ENCODE measurements around the gene NEGR1. TPM values are rescaled to one million over a fixed set of nuclear protein-coding genes. Genes with fewer than 3 reads are reported as not detected.

NEGR1 gene
- total and polyA plus RNA-seq, 2 experiments from 2014 or later, result 0.57 to 0.94 TPM

DNA sequence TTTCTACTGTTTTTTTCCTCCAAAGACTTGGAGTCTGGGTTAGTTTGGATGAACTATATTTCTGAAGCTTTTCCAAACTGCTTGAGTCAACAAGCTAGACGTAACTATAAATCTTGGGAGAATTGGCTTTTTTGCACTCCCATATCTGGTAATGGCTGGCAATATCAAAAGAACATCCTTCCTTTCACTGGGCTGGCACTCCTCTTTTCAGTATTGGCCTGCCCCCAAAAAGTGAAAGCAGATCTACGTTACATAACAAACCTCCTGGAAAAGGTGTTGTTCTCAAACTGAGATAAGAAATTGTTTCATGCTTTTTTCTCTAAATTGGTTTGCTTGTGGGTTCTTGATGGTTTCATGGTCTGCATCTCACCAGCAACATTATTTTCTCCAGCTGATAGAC is 499.3 kb downstream of the NEGR1 start:
- H3K36me3 ChIP-seq (ENCODE audit: insufficient read depth), result no peaks in the 10 kb centered on the region
- ATAC-seq (no peak), DNase-seq (ENCODE audit: low spot score) (no peak)
- H3K79me2 ChIP-seq (replicated peaks; ENCODE audit: insufficient read depth), result no peaks in the 10 kb centered on the region
- no peak overlapping the region for H2AFZ ChIP-seq
- H3K4me3 ChIP-seq, result no peak overlapping the region
- no peak overlapping the region for H3K27ac Mint-ChIP-seq
- H3K4me3 Mint-ChIP-seq, result no peak overlapping the region
- no peaks in the 10 kb centered on the region for H3K9me2 ChIP-seq (ENCODE audit: insufficient read depth)
- no peak overlapping the region for H3K4me2 ChIP-seq
- peaks cover 18% of the 10 kb centered on the region for H3K4me1 ChIP-seq (ENCODE audit: insufficient read depth)
- TF ChIP-seq, protein P1, sequence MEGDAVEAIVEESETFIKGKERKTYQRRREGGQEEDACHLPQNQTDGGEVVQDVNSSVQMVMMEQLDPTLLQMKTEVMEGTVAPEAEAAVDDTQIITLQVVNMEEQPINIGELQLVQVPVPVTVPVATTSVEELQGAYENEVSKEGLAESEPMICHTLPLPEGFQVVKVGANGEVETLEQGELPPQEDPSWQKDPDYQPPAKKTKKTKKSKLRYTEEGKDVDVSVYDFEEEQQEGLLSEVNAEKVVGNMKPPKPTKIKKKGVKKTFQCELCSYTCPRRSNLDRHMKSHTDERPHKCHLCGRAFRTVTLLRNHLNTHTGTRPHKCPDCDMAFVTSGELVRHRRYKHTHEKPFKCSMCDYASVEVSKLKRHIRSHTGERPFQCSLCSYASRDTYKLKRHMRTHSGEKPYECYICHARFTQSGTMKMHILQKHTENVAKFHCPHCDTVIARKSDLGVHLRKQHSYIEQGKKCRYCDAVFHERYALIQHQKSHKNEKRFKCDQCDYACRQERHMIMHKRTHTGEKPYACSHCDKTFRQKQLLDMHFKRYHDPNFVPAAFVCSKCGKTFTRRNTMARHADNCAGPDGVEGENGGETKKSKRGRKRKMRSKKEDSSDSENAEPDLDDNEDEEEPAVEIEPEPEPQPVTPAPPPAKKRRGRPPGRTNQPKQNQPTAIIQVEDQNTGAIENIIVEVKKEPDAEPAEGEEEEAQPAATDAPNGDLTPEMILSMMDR (conservative IDR thresholded peaks at IDR 0.05; ENCODE audit: low read depth in 2 of 2), result no peak
- TF ChIP-seq, protein P2, sequence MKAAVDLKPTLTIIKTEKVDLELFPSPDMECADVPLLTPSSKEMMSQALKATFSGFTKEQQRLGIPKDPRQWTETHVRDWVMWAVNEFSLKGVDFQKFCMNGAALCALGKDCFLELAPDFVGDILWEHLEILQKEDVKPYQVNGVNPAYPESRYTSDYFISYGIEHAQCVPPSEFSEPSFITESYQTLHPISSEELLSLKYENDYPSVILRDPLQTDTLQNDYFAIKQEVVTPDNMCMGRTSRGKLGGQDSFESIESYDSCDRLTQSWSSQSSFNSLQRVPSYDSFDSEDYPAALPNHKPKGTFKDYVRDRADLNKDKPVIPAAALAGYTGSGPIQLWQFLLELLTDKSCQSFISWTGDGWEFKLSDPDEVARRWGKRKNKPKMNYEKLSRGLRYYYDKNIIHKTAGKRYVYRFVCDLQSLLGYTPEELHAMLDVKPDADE (IDR thresholded peaks at IDR 0.05), result no peak
- no peaks in the 10 kb centered on the region for H4K20me1 ChIP-seq (replicated peaks; ENCODE audit: insufficient read depth)
- H3K27ac ChIP-seq (ENCODE audit: low read depth), result no peak overlapping the region
- H3K9me3 Mint-ChIP-seq, result no peaks in the 10 kb centered on the region
- no peaks in the 10 kb centered on the region for H3F3A ChIP-seq (replicated peaks; ENCODE audit: low read depth)
- H3K27me3 Mint-ChIP-seq (ENCODE audit: insufficient read depth, low read depth, poor library complexity), result peaks cover 2% of the 10 kb centered on the region
- no peaks in the 10 kb centered on the region for H3K27me3 ChIP-seq (ENCODE audit: insufficient read depth)
- no peaks in the 10 kb centered on the region for H3K36me3 Mint-ChIP-seq (ENCODE audit: low read depth)
- H3K4me1 Mint-ChIP-seq, result peaks cover 11% of the 10 kb centered on the region

DNA sequence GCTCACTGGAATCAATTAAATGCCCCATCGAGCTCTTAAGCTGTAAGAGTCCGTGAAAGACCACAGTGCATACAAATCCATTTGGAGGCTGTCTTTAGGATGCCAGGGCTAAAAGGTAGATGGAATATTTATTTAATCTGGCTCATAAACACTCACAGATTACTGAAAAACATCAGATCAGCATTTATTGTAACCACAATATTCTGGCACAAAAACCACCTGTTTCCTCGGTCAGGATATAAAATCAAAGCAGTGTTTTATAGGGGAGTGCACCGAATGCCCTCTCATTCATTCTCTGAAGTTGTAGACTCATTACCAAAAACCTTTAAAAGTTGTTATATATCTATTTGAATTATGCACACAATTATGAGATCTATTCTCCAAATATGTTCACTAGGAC is 500.9 kb downstream of the NEGR1 start:
- peaks cover 2% of the 10 kb centered on the region for H3K27me3 Mint-ChIP-seq (ENCODE audit: insufficient read depth, low read depth, poor library complexity)
- H3K4me2 ChIP-seq, result no peak overlapping the region
- no peaks in the 10 kb centered on the region for H3K79me2 ChIP-seq (replicated peaks; ENCODE audit: insufficient read depth)
- no peak overlapping the region for H3K4me3 Mint-ChIP-seq
- H4K20me1 ChIP-seq (replicated peaks; ENCODE audit: insufficient read depth), result no peaks in the 10 kb centered on the region
- H2AFZ ChIP-seq, result no peak overlapping the region
- peaks cover 18% of the 10 kb centered on the region for H3K4me1 ChIP-seq (ENCODE audit: insufficient read depth)
- ATAC-seq (no peak), DNase-seq (ENCODE audit: low spot score) (no peak)
- peaks cover 11% of the 10 kb centered on the region for H3K4me1 Mint-ChIP-seq
- H3K9me3 Mint-ChIP-seq, result no peaks in the 10 kb centered on the region
- H3K9me2 ChIP-seq (ENCODE audit: insufficient read depth), result no peaks in the 10 kb centered on the region
- H3K36me3 ChIP-seq (ENCODE audit: insufficient read depth), result no peaks in the 10 kb centered on the region
- H3K27me3 ChIP-seq (ENCODE audit: insufficient read depth), result no peaks in the 10 kb centered on the region
- TF ChIP-seq ZNF331 (CRISPR knock-in tag; IDR thresholded peaks at IDR 0.05; ENCODE audit: low read depth) (no peak), EZH2 (IDR thresholded peaks at IDR 0.05; ENCODE audit: low read depth, unreplicated experiment) (no peak)
- TF ChIP-seq, protein P2 (IDR thresholded peaks at IDR 0.05), result no peak
- no peak overlapping the region for H3K27ac ChIP-seq (ENCODE audit: low read depth)
- no peaks in the 10 kb centered on the region for H3F3A ChIP-seq (replicated peaks; ENCODE audit: low read depth)
- H3K4me3 ChIP-seq, result no peak overlapping the region
- no peak overlapping the region for H3K27ac Mint-ChIP-seq
- no peaks in the 10 kb centered on the region for H3K36me3 Mint-ChIP-seq (ENCODE audit: low read depth)

DNA sequence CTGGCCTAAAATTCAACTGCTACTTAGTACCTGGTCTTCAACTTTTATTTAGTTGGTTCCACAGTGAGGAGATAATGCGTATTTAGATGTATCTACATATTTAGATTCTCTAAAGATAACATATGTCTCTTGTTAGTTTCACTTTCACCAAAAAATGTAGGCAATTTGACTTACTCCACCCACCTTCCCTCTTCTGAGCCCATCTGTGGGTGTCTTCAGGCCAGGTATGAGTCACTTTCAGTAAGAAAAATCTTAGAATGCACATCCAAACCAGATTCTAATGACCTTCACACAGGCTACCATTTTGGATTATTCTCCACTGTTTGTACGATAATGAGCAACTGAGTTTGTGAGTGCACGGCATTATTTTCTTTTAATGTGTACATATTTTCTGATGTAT is 501.7 kb downstream of the NEGR1 start:
- H3K27ac Mint-ChIP-seq, result peak overlapping the region; percentile 86
- no peak for DNase-seq (ENCODE audit: low spot score)
- TF ChIP-seq, protein P3, sequence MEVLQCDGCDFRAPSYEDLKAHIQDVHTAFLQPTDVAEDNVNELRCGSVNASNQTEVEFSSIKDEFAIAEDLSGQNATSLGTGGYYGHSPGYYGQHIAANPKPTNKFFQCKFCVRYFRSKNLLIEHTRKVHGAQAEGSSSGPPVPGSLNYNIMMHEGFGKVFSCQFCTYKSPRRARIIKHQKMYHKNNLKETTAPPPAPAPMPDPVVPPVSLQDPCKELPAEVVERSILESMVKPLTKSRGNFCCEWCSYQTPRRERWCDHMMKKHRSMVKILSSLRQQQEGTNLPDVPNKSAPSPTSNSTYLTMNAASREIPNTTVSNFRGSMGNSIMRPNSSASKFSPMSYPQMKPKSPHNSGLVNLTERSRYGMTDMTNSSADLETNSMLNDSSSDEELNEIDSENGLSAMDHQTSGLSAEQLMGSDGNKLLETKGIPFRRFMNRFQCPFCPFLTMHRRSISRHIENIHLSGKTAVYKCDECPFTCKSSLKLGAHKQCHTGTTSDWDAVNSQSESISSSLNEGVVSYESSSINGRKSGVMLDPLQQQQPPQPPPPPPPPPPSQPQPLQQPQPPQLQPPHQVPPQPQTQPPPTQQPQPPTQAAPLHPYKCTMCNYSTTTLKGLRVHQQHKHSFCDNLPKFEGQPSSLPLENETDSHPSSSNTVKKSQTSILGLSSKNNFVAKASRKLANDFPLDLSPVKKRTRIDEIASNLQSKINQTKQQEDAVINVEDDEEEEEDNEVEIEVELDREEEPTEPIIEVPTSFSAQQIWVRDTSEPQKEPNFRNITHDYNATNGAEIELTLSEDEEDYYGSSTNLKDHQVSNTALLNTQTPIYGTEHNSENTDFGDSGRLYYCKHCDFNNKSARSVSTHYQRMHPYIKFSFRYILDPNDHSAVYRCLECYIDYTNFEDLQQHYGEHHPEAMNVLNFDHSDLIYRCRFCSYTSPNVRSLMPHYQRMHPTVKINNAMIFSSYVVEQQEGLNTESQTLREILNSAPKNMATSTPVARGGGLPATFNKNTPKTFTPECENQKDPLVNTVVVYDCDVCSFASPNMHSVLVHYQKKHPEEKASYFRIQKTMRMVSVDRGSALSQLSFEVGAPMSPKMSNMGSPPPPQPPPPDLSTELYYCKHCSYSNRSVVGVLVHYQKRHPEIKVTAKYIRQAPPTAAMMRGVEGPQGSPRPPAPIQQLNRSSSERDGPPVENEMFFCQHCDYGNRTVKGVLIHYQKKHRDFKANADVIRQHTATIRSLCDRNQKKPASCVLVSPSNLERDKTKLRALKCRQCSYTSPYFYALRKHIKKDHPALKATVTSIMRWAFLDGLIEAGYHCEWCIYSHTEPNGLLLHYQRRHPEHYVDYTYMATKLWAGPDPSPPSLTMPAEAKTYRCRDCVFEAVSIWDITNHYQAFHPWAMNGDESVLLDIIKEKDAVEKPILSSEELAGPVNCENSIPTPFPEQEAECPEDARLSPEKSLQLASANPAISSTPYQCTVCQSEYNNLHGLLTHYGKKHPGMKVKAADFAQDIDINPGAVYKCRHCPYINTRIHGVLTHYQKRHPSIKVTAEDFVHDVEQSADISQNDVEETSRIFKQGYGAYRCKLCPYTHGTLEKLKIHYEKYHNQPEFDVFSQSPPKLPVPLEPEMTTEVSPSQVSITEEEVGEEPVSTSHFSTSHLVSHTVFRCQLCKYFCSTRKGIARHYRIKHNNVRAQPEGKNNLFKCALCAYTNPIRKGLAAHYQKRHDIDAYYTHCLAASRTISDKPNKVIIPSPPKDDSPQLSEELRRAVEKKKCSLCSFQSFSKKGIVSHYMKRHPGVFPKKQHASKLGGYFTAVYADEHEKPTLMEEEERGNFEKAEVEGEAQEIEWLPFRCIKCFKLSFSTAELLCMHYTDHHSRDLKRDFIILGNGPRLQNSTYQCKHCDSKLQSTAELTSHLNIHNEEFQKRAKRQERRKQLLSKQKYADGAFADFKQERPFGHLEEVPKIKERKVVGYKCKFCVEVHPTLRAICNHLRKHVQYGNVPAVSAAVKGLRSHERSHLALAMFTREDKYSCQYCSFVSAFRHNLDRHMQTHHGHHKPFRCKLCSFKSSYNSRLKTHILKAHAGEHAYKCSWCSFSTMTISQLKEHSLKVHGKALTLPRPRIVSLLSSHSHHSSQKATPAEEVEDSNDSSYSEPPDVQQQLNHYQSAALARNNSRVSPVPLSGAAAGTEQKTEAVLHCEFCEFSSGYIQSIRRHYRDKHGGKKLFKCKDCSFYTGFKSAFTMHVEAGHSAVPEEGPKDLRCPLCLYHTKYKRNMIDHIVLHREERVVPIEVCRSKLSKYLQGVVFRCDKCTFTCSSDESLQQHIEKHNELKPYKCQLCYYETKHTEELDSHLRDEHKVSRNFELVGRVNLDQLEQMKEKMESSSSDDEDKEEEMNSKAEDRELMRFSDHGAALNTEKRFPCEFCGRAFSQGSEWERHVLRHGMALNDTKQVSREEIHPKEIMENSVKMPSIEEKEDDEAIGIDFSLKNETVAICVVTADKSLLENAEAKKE (CRISPR knock-in tag; IDR thresholded peaks at IDR 0.05), result no peak

More for the DNA sequence above, 501.7 kb downstream of the NEGR1 start:
- H3K36me3 Mint-ChIP-seq (ENCODE audit: low read depth), result no peaks in the 10 kb centered on the region
- peaks cover 11% of the 10 kb centered on the region for H3K4me1 Mint-ChIP-seq
- Histone ChIP-seq H3K27me3 (ENCODE audit: insufficient read depth) (no peaks in the 10 kb centered on the region), H3K4me3 (no peak overlapping the region), H3K4me2 (no peak overlapping the region), H4K20me1 (replicated peaks; ENCODE audit: insufficient read depth) (no peaks in the 10 kb centered on the region), H3K9me2 (ENCODE audit: insufficient read depth) (no peaks in the 10 kb centered on the region), H3K79me2 (replicated peaks; ENCODE audit: insufficient read depth) (no peaks in the 10 kb centered on the region), H3K36me3 (ENCODE audit: insufficient read depth) (no peaks in the 10 kb centered on the region), H3F3A (replicated peaks; ENCODE audit: low read depth) (no peaks in the 10 kb centered on the region), H2AFZ (no peak overlapping the region), H3K4me1 (ENCODE audit: insufficient read depth) (peaks cover 18% of the 10 kb centered on the region), H3K27ac (ENCODE audit: low read depth) (no peak overlapping the region)
- no peak overlapping the region for H3K4me3 Mint-ChIP-seq
- H3K27me3 Mint-ChIP-seq (ENCODE audit: insufficient read depth, low read depth, poor library complexity), result peaks cover 2% of the 10 kb centered on the region
- ATAC-seq, result no peak
- H3K9me3 Mint-ChIP-seq, result no peaks in the 10 kb centered on the region

All from GM23338 (cell line).